IPS DF 6.9 (cell line): ENCODE data around the gene ZNHIT1.
"Not testable (repeated sequence)": the region's sequence is repeated elsewhere in the genome, so short reads cannot be mapped to it uniquely, and the experiment has no call there.

ENCODE experiments used
- DNase-seq: peaks from one replicate; pipeline ENCODE4 v3.0.0-alpha.2; 2013; ENCODE audit warnings: low read depth, low spot score
- H3K27ac ChIP-seq: one replicate; pipeline ENCODE4 v1.5.1; 2013; ENCODE audit warnings: low read length, control low read depth
- H3K27me3 ChIP-seq: 2 replicates; pipeline ENCODE4 v1.6.1; 2013; ENCODE audit warnings: mild to moderate bottlenecking, low read length; ENCODE audit not compliant: control insufficient read depth, insufficient read depth
- H3K36me3 ChIP-seq: 2 replicates; pipeline ENCODE4 v1.6.1; 2013; ENCODE audit warnings: low read length; ENCODE audit not compliant: control insufficient read depth, insufficient read depth
- H3K4me1 ChIP-seq: 2 replicates; pipeline ENCODE4 v1.6.1; 2013; ENCODE audit warnings: low read length; ENCODE audit not compliant: control insufficient read depth, insufficient read depth
- H3K4me3 ChIP-seq: 2 replicates; pipeline ENCODE4 v1.5.1; 2013; ENCODE audit warnings: mild to moderate bottlenecking, low read length
- H3K9me3 ChIP-seq: 2 replicates; pipeline ENCODE4 v1.6.1; 2013; ENCODE audit warnings: low read length, inconsistent platforms; ENCODE audit not compliant: control insufficient read depth, insufficient read depth
- WGBS: extraction: QIAGEN DNeasy Blood & Tissue Kit; methylation state at CpG from one replicate; pipeline ENCODE4 v1.1.7; 2013; ENCODE audit warnings: mixed read lengths, missing lambda C conversion rate; ENCODE audit not compliant: insufficient read length, insufficient coverage; 5-methylcytosine and 5-hydroxymethylcytosine counted together

ZNHIT1 gene

GRCh38 chr7:101241015-101241363 is 23.0 kb downstream of the ZNHIT1 start:
- DNase-seq: no peak
- peaks cover 5% of the 10 kb centered on the region for H3K4me1 ChIP-seq
- no peaks in the 10 kb centered on the region for H3K27me3 ChIP-seq
- no peaks in the 10 kb centered on the region for H3K9me3 ChIP-seq
- no CpG with 5 or more reads among the region's 12 CpGs for WGBS
- H3K36me3 ChIP-seq: 0 out of 2 replicates have a peak, but pooled peaks cover 3% of the 10 kb centered on the region
- H3K27ac ChIP-seq: no peak overlapping the region
- H3K4me3 ChIP-seq: no peak overlapping the region

- H3K36me3 ChIP-seq: 0 out of 2 replicates have a peak, but pooled peaks cover 3% of the 10 kb centered on the region
- H3K4me3 ChIP-seq: no peak overlapping the region
- WGBS: no CpG with 5 or more reads among the region's 16 CpGs
- H3K9me3 ChIP-seq: no peaks in the 10 kb centered on the region
- H3K27ac ChIP-seq: no peak overlapping the region
- H3K27me3 ChIP-seq: no peaks in the 10 kb centered on the region
- no peak for DNase-seq
- peaks cover 5% of the 10 kb centered on the region for H3K4me1 ChIP-seq
Observed at GRCh38 chr7:101241443-101242349, 23.7 kb downstream of the ZNHIT1 start.

GRCh38 chr7:101243646-101244374 is 25.8 kb downstream of the ZNHIT1 start:
- H3K27ac ChIP-seq: no peak overlapping the region

GRCh38 chr7:101244375-101245146 is 26.6 kb downstream of the ZNHIT1 start, which contains the start of gene FIS1:
TSS of gene FIS1 (minus strand) at chr7:101245081. CDS start at chr7:101245004, 77 bp downstream.
- Histone ChIP-seq H3K27me3 (no peaks in the 10 kb centered on the region), H3K9me3 (no peaks in the 10 kb centered on the region), H3K27ac (no peak within 1 kb of the TSS), H3K36me3 (0 out of 2 replicates have a peak, but pooled peaks cover 3% of the 10 kb centered on the region), H3K4me1 (peaks cover 2% of the 10 kb centered on the region; the same call in 1 of the 2 replicates), H3K4me3 (peak within 1 kb of the TSS; percentile 76; the same call in 1 of the 2 replicates)
- DNase-seq: peak; percentile 84
- WGBS: no CpG with 5 or more reads among the region's 45 CpGs

More at GRCh38 chr7:101243646-101244374, 25.8 kb downstream of the ZNHIT1 start:
- Histone ChIP-seq H3K4me1 (peaks cover 2% of the 10 kb centered on the region), H3K27me3 (no peaks in the 10 kb centered on the region), H3K36me3 (0 out of 2 replicates have a peak, but pooled peaks cover 3% of the 10 kb centered on the region), H3K9me3 (no peaks in the 10 kb centered on the region), H3K4me3 (peak overlapping the region; percentile 76; the same call in 1 of the 2 replicates)
- no CpG with 5 or more reads among the region's 28 CpGs for WGBS
- no peak for DNase-seq

GRCh38 chr7:101245147-101245668 is 27.2 kb downstream of the ZNHIT1 start:
- no CpG with 5 or more reads among the region's 32 CpGs for WGBS
- H3K27ac ChIP-seq: no peak overlapping the region
- peaks cover 2% of the 10 kb centered on the region; the same call in 1 of the 2 replicates for H3K4me1 ChIP-seq
- no peak for DNase-seq
- no peaks in the 10 kb centered on the region for H3K9me3 ChIP-seq
- 0 out of 2 replicates have a peak, but pooled peaks cover under 1% of the 10 kb centered on the region for H3K36me3 ChIP-seq
- H3K4me3 ChIP-seq: peak overlapping the region; percentile 76; the same call in 1 of the 2 replicates
- no peaks in the 10 kb centered on the region for H3K27me3 ChIP-seq

- Histone ChIP-seq H3K27me3 (no peaks in the 10 kb centered on the region), H3K4me3 (no peak overlapping the region), H3K36me3 (no peaks in the 10 kb centered on the region), H3K27ac (no peak overlapping the region), H3K9me3 (no peaks in the 10 kb centered on the region), H3K4me1 (peaks cover 4% of the 10 kb centered on the region; the same call in 1 of the 2 replicates)
- no peak for DNase-seq
- no CpG with 5 or more reads among the region's 5 CpGs for WGBS
Observed at GRCh38 chr7:101248276-101248675, 30.3 kb downstream of the ZNHIT1 start.

GRCh38 chr7:101250324-101250723 is 32.4 kb downstream of the ZNHIT1 start:
- Histone ChIP-seq H3K36me3 (no peaks in the 10 kb centered on the region), H3K4me1 (peaks cover 2% of the 10 kb centered on the region; the same call in 1 of the 2 replicates), H3K9me3 (no peaks in the 10 kb centered on the region), H3K27ac (no peak overlapping the region), H3K27me3 (no peaks in the 10 kb centered on the region), H3K4me3 (no peak overlapping the region)
- no peak for DNase-seq
- no CpG with 5 or more reads among the region's 3 CpGs for WGBS

- Histone ChIP-seq H3K4me1 (peaks cover 2% of the 10 kb centered on the region; the same call in 1 of the 2 replicates), H3K36me3 (no peaks in the 10 kb centered on the region), H3K4me3 (peak overlapping the region; percentile 98), H3K27me3 (no peaks in the 10 kb centered on the region; the same call in 1 of the 2 replicates), H3K9me3 (no peaks in the 10 kb centered on the region), H3K27ac (no peak overlapping the region)
- no CpG with 5 or more reads among the region's 55 CpGs for WGBS
- peak; percentile 94 for DNase-seq
Observed at GRCh38 chr7:101251871-101252659, 34.1 kb downstream of the ZNHIT1 start.

- not testable (repeated sequence) for H3K27ac ChIP-seq, H3K36me3 ChIP-seq, H3K27me3 ChIP-seq, H3K4me1 ChIP-seq, H3K4me3 ChIP-seq, DNase-seq, H3K9me3 ChIP-seq
- WGBS: no CpG with 5 or more reads among the region's 5 CpGs
Observed at GRCh38 chr7:101253199-101253598, 35.2 kb downstream of the ZNHIT1 start.
